WTC11 (cell line): ENCODE results near the gene SMOC2.

Experiments
- ATF6 ChIP-seq: sonication (generic); formaldehyde crosslinking; IDR thresholded peaks from 2 replicates; pipeline ENCODE4 v1.8.1; 2023; ENCODE audit warnings: mild to moderate bottlenecking, missing genetic modification reagents
- E2F1 ChIP-seq: sonication (generic); formaldehyde crosslinking; IDR thresholded peaks from 2 replicates; pipeline ENCODE4 v1.8.0; 2022; ENCODE audit warnings: mild to moderate bottlenecking, missing genetic modification reagents
- GRHL2 ChIP-seq: fragments of 250-450 bp; sonication (Bioruptor Pico); IDR thresholded peaks from 2 replicates; pipeline ENCODE4 v1.8.0; 2022; ENCODE audit warnings: mild to moderate bottlenecking, moderate library complexity; ENCODE audit not compliant: insufficient replicate concordance, severe bottlenecking
- HMGXB4 ChIP-seq: sonication (generic); formaldehyde crosslinking; IDR thresholded peaks from 2 replicates; pipeline ENCODE4 v1.8.1; 2023; ENCODE audit warnings: mild to moderate bottlenecking, moderate library complexity, missing genetic modification reagents
- JUN ChIP-seq: sonication (generic); formaldehyde crosslinking; IDR thresholded peaks from 2 replicates; pipeline ENCODE4 v1.8.0; 2023; ENCODE audit warnings: mild to moderate bottlenecking, missing genetic modification reagents
- MAX ChIP-seq: sonication (generic); formaldehyde crosslinking; IDR thresholded peaks from 2 replicates; pipeline ENCODE4 v1.8.0; 2022; ENCODE audit warnings: mild to moderate bottlenecking, missing genetic modification reagents
- NFYB ChIP-seq: sonication (generic); formaldehyde crosslinking; conservative IDR thresholded peaks from 2 replicates; pipeline ENCODE4 v1.8.0; 2022; ENCODE audit warnings: low read depth, missing genetic modification reagents
- USF2 ChIP-seq: sonication (generic); formaldehyde crosslinking; IDR thresholded peaks from 2 replicates; pipeline ENCODE4 v1.8.1; 2023; ENCODE audit warnings: mild to moderate bottlenecking, missing genetic modification reagents, moderate library complexity
- ZNF138 ChIP-seq: sonication (generic); formaldehyde crosslinking; conservative IDR thresholded peaks from 2 replicates; pipeline ENCODE4 v1.8.1; 2022; ENCODE audit warnings: mild to moderate bottlenecking, moderate library complexity, missing genetic modification reagents
- ZNF232 ChIP-seq: sonication (generic); formaldehyde crosslinking; IDR thresholded peaks from 2 replicates; pipeline ENCODE4 v1.8.0; 2022; ENCODE audit warnings: mild to moderate bottlenecking, missing genetic modification reagents
- ZNF263 ChIP-seq: sonication (generic); formaldehyde crosslinking; IDR thresholded peaks from 2 replicates; pipeline ENCODE4 v1.8.1; 2022; ENCODE audit warnings: low read depth, mild to moderate bottlenecking, moderate library complexity, missing genetic modification reagents
- ZNF281 ChIP-seq: sonication (generic); formaldehyde crosslinking; IDR thresholded peaks from 2 replicates; pipeline ENCODE4 v1.8.0; 2023; ENCODE audit warnings: mild to moderate bottlenecking, missing genetic modification reagents
- ZNF423 ChIP-seq: fragments of 250-450 bp; sonication (Bioruptor Pico); IDR thresholded peaks from 2 replicates; pipeline ENCODE4 v2.1.2; 2022; ENCODE audit warnings: mild to moderate bottlenecking, moderate library complexity
- TF ChIP-seq, protein P1 (sequence below): fragments of 200-600 bp; IDR thresholded peaks from 2 replicates; pipeline ENCODE4 v1.8.0; 2022; ENCODE audit warnings: antibody characterized with exemption

GRCh38 chr6:168574075-168574698, 133.2 kb downstream of the SMOC2 start:
- no peak for TF ChIP-seq ZNF281 (CRISPR knock-in tag)
- TF ChIP-seq, protein P1, sequence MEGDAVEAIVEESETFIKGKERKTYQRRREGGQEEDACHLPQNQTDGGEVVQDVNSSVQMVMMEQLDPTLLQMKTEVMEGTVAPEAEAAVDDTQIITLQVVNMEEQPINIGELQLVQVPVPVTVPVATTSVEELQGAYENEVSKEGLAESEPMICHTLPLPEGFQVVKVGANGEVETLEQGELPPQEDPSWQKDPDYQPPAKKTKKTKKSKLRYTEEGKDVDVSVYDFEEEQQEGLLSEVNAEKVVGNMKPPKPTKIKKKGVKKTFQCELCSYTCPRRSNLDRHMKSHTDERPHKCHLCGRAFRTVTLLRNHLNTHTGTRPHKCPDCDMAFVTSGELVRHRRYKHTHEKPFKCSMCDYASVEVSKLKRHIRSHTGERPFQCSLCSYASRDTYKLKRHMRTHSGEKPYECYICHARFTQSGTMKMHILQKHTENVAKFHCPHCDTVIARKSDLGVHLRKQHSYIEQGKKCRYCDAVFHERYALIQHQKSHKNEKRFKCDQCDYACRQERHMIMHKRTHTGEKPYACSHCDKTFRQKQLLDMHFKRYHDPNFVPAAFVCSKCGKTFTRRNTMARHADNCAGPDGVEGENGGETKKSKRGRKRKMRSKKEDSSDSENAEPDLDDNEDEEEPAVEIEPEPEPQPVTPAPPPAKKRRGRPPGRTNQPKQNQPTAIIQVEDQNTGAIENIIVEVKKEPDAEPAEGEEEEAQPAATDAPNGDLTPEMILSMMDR: no peak
- TF ChIP-seq E2F1 (CRISPR knock-in tag): no peak
- no peak for TF ChIP-seq USF2
- no peak for TF ChIP-seq ZNF232 (CRISPR knock-in tag)
- no peak for TF ChIP-seq ZNF138 (CRISPR knock-in tag)
- TF ChIP-seq ATF6 (CRISPR knock-in tag): no peak
- no peak for TF ChIP-seq JUN (CRISPR knock-in tag)
- no peak for TF ChIP-seq MAX (CRISPR knock-in tag)
- TF ChIP-seq NFYB (CRISPR knock-in tag): no peak
- no peak for TF ChIP-seq ZNF263 (CRISPR knock-in tag)
- no peak for TF ChIP-seq GRHL2
- TF ChIP-seq ZNF423 (CRISPR knock-in tag): no peak
- TF ChIP-seq HMGXB4: no peak
